Glutamatergic neuron (in vitro differentiated cells): ENCODE results near the gene KCP. TPM values are rescaled to one million over a fixed set of nuclear protein-coding genes. Genes with fewer than 3 reads are reported as not detected.

Experiments used
- DNase-seq: peaks from one replicate; pipeline ENCODE4 v3.0.0; 2022
- H3K27ac Mint-ChIP-seq: one replicate; pipeline ENCODE4 v1.8.0; 2020; ENCODE audit warnings: mild to moderate bottlenecking, mixed read lengths, inconsistent platforms; ENCODE audit not compliant: unreplicated experiment
- H3K27me3 Mint-ChIP-seq: one replicate; pipeline ENCODE4 v1.8.0; 2020; ENCODE audit warnings: mild to moderate bottlenecking, moderate library complexity, mixed read lengths, inconsistent platforms; ENCODE audit not compliant: unreplicated experiment
- H3K36me3 Mint-ChIP-seq: one replicate; pipeline ENCODE4 v1.8.0; 2020; ENCODE audit warnings: mild to moderate bottlenecking, mixed read lengths, inconsistent platforms; ENCODE audit not compliant: unreplicated experiment
- H3K4me1 Mint-ChIP-seq: one replicate; pipeline ENCODE4 v1.8.0; 2020; ENCODE audit warnings: mild to moderate bottlenecking, low read depth, mixed read lengths, inconsistent platforms; ENCODE audit not compliant: unreplicated experiment
- H3K4me3 Mint-ChIP-seq: one replicate; pipeline ENCODE4 v1.8.0; 2020; ENCODE audit warnings: mild to moderate bottlenecking, mixed read lengths, inconsistent platforms; ENCODE audit not compliant: unreplicated experiment
- H3K9me3 Mint-ChIP-seq: one replicate; pipeline ENCODE4 v1.8.0; 2020; ENCODE audit warnings: mild to moderate bottlenecking, moderate library complexity, mixed read lengths, inconsistent platforms; ENCODE audit not compliant: unreplicated experiment
- CTCF ChIP-seq: fragments of 200-600 bp; sonication (generic); IDR thresholded peaks from one replicate; pipeline ENCODE4 v1.5.0; 2021; ENCODE audit not compliant: partially characterized antibody, unreplicated experiment
- total RNA-seq: library from RNA; stranded (reverse); fragmentation: NEBNext Ultra II Directional; extraction: Animal tissue kit (Norgen Biotek cat#: 25700); gene quantifications from one replicate; pipeline ENCODE4 v1.2.1, GENCODE V29; 2021; ENCODE audit not compliant: unreplicated experiment

Gene KCP
- total RNA-seq, 1 donor from 2014 or later: 2.2 TPM

DNA sequence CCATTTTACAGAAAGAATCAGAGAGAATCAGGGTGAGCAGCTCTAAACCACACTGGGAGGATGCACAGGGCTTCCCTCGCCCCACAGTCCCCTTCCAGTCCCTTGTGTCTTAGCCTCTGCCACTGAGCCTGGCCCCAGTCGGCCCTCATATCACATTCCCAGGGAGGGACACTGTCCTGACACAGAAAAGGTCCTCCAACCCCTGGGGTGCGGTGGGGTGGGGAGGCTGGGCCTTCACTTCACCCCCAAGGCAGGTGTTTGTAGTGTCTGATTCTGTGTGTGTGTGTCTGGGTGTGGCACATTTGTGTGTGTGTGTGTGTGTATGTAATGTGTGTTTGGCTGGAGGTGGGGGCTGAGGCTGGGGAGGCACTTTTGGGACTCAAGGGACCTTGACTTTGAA is 1.8 kb upstream of the KCP start:
- Mint-ChIP-seq H3K4me3 (no peak overlapping the region), H3K36me3 (no peaks in the 10 kb centered on the region), H3K27ac (no peak overlapping the region), H3K27me3 (peaks cover 23% of the 10 kb centered on the region), H3K4me1 (peaks cover 18% of the 10 kb centered on the region), H3K9me3 (peaks cover 8% of the 10 kb centered on the region)
- no peak for TF ChIP-seq CTCF
- DNase-seq: no peak

GRCh38 chr7:128911423-128912031 is 1.0 kb upstream of the KCP start:
- Mint-ChIP-seq H3K4me3 (no peak overlapping the region), H3K27ac (no peak overlapping the region), H3K36me3 (no peaks in the 10 kb centered on the region), H3K4me1 (peaks cover 18% of the 10 kb centered on the region), H3K27me3 (peaks cover 19% of the 10 kb centered on the region), H3K9me3 (peaks cover 8% of the 10 kb centered on the region)
- no peak for TF ChIP-seq CTCF
- no peak for DNase-seq

- H3K4me3 Mint-ChIP-seq: peak overlapping the region; percentile 66
- H3K36me3 Mint-ChIP-seq: no peaks in the 10 kb centered on the region
- no peak for DNase-seq
- peaks cover 14% of the 10 kb centered on the region for H3K27me3 Mint-ChIP-seq
- peaks cover 9% of the 10 kb centered on the region for H3K9me3 Mint-ChIP-seq
- TF ChIP-seq CTCF: no peak
- peaks cover 16% of the 10 kb centered on the region for H3K4me1 Mint-ChIP-seq
- no peak overlapping the region for H3K27ac Mint-ChIP-seq
Observed at GRCh38 chr7:128909625-128910568, 612 bp downstream of the KCP start.

DNA sequence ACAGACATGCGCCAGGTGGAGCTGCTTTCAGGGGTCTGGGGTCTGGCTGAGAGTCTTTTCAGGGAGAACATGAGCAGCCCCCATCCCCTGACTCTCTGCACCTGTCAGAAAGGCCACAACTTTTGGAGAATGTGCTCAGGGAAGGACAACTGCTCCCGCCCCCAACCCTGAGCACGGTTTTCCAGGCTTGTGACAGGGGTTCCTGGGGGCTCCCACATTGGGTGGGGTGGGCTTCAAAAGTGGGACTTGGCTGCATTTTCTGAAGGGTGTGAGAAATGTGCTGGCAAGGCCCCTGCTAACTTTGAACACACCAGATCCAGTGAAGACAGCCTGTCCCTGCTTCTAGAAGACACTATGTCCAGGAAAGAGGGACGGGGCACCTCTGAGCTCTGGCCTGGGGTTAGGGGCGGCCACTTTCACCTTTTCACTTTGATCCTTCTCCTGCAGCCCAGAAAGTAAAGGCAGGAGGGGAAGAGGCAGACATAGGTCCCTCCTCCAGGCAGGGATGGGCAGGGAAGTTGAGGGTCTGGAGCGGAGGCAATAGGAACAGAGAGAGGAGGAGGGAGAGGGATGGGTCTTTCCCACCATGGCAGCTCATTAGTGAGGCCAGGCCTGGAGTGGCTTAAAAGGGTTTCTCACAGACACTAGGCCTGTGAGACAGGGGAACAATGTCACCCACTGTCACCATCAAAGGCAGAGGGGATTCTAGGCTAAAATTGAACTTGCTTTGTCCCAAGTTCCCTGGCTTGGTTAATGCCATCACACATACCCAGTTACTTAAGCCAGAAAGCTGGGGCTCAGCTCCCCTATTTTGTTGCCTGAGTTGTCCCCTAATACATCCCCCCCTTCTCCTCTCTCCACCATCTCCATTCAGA is 1.5 kb downstream of the KCP start:
- Mint-ChIP-seq H3K27ac (no peak overlapping the region), H3K36me3 (no peaks in the 10 kb centered on the region), H3K9me3 (peaks cover 9% of the 10 kb centered on the region), H3K4me1 (peaks cover 16% of the 10 kb centered on the region), H3K4me3 (peak overlapping the region; percentile 66), H3K27me3 (peaks cover 9% of the 10 kb centered on the region)
- DNase-seq: no peak
- TF ChIP-seq CTCF: no peak
